Renal cortical epithelial cell (primary cell): Measurements from ENCODE around the gene CNDP1. TPM values are rescaled to one million over a fixed set of nuclear protein-coding genes. Genes with fewer than 3 reads are reported as not detected.
"Not testable (repeated sequence)": the region's sequence is repeated elsewhere in the genome, so short reads cannot be mapped to it uniquely, and the experiment has no call there.

Experiments used
- DNase-seq: peaks from one replicate; pipeline ENCODE4 v3.0.0-alpha.2; 2011; ENCODE audit warnings: low read depth
- total RNA-seq: library from RNA; depleted of rRNA; stranded (reverse); fragments of >200 nt; gene quantifications from 2 replicates; pipeline ENCODE4 v1.2.3, GENCODE V29; 2014

The CNDP1 gene
- total RNA-seq, 1 donor from 2014 or later: 0.05 TPM

GRCh38 chr18:74544898-74545297 is 10.6 kb downstream of the CNDP1 start:
- no peak for DNase-seq

DNA sequence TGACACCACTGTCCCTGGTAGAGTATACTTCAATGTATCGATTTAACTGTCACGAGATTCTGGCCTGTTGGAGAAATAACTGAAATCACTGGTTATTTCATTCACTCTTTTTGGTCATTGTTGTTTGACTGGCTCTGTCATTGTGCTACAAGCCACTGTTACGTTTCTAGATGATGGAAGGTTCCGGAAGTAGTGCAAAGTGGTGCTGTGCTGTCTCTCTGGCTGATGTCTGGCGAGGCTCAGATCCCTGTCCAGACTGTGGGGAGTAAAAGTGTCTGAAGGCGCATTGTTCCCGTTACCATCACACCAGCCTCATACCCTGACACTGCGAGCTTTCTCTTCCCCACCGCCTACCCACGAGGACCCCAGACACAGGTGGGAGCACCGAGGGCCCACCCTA is 11.7 kb downstream of the CNDP1 start:
- DNase-seq: no peak

- DNase-seq: peak; percentile 71
These were observed 12.6 kb downstream of the CNDP1 start for GRCh38 chr18:74546751-74547530.

- DNase-seq: no peak
These were observed 13.6 kb downstream of the CNDP1 start for GRCh38 chr18:74547860-74548259.

GRCh38 chr18:74549591-74550104 is 15.3 kb downstream of the CNDP1 start:
- DNase-seq: no peak

DNA sequence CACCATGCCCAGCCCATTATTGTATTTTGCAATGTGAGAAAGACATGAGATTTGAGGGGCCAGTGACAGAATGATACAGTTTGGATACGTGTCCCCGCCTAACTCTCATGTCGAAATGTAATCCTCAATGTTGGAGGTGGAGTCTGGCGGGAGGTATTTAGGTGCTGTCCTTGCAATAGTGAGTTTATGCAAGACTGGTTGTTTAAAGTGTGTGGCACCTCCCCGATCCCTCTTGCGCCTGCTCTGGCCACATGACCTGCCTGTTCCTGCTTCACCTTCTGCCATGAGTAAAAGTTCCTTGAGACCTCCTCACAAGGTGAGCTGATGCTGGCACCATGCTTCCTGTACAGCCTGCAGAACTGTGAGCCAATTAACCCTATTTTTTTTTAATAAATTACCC is 16.6 kb downstream of the CNDP1 start:
- DNase-seq: no peak

GRCh38 chr18:74551452-74551851 is 17.2 kb downstream of the CNDP1 start:
- DNase-seq: no peak

DNA sequence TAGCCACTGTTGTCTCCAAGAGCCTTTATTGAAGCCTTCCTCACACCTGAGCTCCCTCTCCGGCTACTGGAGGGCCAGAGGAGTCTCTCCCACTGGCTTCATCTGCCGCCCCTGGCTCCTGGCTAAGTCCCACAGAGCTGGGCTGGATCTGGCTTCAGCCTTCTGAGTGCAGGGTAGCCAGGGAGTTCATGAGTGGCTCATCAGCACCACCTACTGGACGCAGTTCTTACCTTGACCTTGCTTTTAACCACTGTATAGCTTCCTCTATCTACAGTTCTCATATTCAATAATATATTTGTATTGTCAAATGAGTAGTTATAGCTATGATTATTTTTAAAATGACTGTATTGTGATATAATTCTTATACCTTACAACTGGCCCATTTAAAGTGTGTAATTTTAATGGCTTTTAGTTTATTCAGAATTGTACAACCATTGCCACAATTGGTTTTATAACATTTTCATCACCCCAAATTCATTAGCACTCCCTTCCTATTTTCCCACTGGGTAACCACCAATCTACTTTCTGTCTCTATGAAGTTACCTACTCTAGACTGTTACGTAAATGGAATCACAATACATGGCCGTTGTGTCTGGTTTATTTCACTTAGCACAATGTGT is 17.7 kb downstream of the CNDP1 start:
- peak; percentile 77 for DNase-seq

DNA sequence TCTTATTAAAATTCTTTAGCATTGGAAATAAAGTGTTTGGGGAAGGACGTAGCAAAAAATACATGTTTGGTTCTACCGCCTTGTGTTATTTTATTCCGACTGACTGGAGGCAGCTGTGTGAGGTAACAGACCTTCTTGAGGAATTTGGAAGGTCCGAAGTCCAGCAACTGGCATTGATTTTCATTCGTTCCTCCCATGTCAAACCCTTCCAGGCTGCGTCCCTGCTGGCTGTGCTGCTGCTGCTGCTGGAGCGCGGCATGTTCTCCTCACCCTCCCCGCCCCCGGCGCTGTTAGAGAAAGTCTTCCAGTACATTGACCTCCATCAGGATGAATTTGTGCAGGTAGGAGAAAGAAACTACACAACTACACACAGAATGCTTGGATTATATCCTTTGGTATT is 21.8 kb downstream of the CNDP1 start:
- no peak for DNase-seq

GRCh38 chr18:74558096-74558495 is 23.8 kb downstream of the CNDP1 start:
- no peak for DNase-seq

DNA sequence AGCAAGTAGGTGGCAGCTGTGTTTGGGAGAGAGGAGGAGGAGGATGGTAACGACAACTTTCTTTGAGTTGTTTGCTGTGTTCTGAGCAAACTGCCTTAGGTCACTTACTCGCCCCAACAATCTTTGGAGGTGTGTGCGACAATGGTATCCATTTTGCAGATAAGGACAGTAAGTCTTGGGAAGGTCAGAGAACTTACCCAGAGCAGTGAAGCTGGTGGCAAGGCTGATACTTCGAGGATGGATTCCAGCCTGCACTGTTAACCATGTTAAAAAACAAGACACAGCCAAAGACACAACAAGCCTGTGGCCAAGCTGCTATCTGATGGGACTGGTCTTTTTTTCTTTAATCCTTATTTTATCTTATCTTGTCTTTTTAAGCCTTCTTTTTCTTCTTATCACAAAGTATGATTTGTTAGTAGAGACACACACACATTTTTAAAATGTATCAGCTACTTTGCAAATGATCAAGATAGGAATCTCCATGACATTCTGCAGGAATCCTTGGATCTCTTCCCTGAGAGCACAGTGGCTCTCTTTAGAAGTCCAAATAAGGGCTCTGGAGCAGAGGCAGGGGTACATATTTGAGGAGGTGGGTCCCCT is 27.9 kb downstream of the CNDP1 start:
- no peak for DNase-seq

GRCh38 chr18:74562775-74563174 is 28.5 kb downstream of the CNDP1 start:
- no peak for DNase-seq

DNA sequence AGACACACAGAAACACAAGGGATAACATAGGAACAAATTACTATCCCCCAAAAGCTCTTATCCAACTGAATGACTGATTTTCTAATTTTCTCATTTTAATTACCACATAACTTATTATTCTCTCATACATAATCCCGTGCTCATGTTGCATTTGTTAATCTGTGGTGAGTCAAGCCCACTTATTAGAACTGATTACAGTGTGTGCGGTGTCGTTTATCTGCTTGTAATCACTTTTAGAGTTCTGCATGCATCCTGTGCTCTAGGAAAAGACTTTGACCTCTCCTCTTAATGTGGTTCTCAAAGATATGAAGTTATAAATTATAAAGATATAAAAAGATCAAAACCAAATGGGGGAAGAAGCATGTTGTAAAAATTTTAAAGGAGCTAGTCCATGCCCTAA is 29.7 kb downstream of the CNDP1 start:
- DNase-seq: no peak

GRCh38 chr18:74565164-74565563 is 30.9 kb downstream of the CNDP1 start:
- not testable (repeated sequence) for DNase-seq

GRCh38 chr18:74565993-74566392 is 31.7 kb downstream of the CNDP1 start:
- DNase-seq: not testable (repeated sequence)

- DNase-seq: no peak
These were observed 33.5 kb downstream of the CNDP1 start for GRCh38 chr18:74567822-74568221.

DNA sequence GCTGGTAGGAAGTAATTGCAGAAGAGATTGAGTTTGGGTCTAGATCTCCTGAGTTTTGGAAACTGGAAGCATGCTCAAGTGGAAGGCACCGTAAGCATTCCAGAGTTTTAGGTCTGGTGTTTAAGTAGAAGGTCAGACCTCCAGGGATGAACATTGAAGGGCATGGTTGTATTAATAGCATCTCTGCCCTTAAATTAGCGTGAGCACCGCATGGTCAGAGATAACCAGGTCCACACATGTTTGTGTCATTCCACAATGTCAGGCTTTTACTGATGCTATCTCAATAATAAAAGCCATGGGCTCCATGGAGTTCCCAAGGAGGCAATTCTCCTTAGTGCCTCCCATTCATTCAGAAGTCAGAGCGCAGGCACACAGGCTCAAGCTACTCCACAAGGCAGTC is 35.1 kb downstream of the CNDP1 start:
- no peak for DNase-seq

DNA sequence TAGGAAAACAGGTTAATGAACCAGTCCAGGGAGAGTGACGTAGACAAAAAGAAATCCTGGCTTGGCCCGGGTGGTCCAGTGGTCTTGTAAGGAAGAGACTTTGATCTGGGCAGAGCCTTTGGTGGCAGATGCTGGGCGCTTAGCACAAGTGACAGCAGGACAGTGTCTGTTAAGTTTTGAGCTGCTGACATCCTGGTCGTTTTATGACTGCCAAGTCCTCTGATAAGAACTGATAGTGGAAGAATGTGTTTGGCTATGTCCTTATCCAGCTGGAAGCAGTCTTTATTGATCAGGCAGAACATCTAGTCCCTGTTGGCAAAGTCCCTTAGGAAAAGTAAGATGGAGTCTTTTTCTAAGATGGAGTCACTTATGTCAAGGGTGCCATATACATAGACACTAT is 36.0 kb downstream of the CNDP1 start:
- DNase-seq: no peak

DNA sequence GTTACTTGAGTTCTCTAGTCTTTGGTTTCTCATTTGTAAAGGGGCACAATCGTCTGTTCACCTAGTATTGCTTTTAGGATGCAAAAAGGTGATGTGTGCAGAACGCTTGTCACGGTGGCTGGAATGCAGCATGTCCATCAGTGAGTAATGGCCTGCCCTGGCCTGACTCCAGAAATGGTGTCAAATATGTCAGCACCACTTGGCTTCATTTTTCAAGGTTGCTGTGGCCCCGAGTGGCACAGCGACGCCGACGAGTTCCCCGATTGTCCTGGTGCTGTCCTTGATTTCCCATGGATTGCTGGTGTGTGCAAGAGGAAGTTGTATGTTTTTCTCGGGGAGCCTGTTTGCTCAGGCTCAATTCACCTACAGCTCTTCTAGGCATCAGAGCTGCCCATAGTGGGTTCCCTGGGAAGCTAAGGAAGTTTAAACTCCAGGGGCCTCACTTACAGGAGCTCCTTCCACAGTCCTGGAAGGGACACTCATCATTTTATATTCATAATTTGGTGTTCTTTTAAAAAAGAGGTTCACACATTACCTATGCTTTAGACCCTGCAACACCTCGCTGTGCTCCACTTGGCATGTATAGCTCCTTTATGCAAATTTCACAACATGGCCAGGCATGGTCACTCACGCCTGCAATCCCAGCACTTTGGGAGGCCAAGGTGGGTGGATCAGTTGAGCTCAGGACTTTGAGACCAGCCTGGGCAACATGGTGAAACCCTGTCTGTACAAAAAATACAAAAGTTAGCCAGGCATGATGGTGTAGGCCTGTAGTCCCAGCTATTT is 37.8 kb downstream of the CNDP1 start:
- DNase-seq: peak; percentile 9

DNA sequence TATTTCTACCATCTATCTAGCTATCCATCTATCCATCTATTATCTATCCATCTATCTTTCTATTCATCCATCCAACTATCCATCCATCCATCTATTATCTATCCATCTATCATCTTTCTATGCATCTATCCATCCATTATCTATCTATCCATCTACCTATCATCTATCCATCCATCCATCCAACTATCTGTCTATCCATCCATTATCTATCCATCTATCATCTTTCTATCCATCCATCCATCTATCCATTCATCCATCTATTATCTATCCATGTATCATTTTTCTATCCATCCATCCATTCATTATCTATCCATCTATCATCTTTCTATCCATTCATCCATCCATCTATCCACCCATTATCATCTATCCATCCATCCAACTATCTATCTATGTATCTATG is 38.8 kb downstream of the CNDP1 start:
- DNase-seq: no peak

DNA sequence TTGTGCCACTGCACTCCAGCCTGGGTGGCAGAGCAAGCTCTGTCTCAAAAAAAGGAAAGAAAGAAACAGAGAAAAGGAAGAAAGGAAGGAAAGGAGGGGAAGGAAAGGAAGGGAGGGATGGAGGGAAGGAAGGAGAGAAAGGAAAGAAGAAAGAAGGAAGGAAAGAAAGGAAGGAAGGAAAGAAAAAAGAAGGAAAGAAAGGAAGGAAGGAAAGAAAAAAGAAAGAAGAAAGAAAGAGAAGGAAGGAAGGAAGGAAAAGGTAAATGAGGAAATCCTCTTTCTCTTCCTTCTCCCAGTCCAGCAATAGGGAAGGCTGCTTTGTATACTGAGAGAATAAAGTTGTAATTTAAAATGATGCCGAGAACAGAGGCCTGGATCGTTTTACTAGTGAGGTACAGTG is 40.6 kb downstream of the CNDP1 start:
- DNase-seq: no peak

DNA sequence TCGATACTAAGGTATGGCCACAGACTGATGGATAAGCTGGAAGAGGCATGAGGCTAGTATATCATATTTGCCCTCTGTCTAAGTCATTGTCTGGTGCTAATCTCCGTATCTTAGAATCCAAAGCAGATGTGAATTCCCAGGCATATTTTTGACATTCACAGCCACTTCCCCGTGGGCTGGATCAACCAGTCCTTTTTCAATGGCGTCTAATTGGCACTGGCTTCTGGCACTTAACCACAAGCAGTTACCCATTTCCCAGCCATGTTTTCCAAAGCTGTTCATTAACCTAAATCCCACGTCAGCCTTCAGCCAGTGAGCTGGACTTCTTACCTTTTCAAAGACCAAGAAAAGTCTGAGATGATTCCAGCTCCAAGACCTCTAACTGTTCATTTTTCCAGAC is 42.7 kb downstream of the CNDP1 start:
- peak; percentile 95 for DNase-seq
